HG03108 (cell line): ENCODE results near the gene FBXO34.

ENCODE experiments used
- ATAC-seq: cut with Tn5 transposase; IDR thresholded peaks from one replicate; pipeline ENCODE4 v1.9.1; 2021; ENCODE audit warnings: moderate library complexity; ENCODE audit not compliant: unreplicated experiment

Gene FBXO34, protein sequence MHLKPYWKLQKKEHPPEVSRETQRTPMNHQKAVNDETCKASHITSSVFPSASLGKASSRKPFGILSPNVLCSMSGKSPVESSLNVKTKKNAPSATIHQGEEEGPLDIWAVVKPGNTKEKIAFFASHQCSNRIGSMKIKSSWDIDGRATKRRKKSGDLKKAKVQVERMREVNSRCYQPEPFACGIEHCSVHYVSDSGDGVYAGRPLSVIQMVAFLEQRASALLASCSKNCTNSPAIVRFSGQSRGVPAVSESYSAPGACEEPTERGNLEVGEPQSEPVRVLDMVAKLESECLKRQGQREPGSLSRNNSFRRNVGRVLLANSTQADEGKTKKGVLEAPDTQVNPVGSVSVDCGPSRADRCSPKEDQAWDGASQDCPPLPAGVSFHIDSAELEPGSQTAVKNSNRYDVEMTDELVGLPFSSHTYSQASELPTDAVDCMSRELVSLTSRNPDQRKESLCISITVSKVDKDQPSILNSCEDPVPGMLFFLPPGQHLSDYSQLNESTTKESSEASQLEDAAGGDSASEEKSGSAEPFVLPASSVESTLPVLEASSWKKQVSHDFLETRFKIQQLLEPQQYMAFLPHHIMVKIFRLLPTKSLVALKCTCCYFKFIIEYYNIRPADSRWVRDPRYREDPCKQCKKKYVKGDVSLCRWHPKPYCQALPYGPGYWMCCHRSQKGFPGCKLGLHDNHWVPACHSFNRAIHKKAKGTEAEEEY

GRCh38 chr14:55270832-55271571, at the start of gene FBXO34:
Gene FBXO34 (plus strand): TSS chr14:55271421. CDS start chr14:55350391, 78,970 bp downstream.
- peak; percentile 75 for ATAC-seq

GRCh38 chr14:55221968-55222367, 49.3 kb upstream of the FBXO34 start:
- ATAC-seq = no peak

- ATAC-seq = no peak
These were observed 47.9 kb upstream of the FBXO34 start for GRCh38 chr14:55223364-55223763.

DNA sequence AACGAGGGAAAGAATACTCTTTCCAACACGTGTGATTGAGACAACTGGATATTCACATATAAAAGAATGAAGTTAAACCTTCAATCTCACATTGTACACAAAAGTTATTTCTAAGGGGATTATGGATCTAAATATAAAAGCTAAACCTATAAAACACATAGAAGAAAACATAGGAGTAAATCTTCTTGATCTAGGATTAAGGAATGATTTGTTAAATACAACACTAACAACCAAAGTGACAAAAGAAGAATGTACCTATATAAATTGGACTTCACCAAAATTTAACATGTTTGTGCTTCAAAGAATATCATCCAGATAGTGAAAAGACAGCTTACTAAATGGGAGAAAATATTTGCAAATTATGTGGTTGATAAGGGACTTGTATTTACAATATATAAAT, 43.0 kb upstream of the FBXO34 start:
- no peak for ATAC-seq

DNA sequence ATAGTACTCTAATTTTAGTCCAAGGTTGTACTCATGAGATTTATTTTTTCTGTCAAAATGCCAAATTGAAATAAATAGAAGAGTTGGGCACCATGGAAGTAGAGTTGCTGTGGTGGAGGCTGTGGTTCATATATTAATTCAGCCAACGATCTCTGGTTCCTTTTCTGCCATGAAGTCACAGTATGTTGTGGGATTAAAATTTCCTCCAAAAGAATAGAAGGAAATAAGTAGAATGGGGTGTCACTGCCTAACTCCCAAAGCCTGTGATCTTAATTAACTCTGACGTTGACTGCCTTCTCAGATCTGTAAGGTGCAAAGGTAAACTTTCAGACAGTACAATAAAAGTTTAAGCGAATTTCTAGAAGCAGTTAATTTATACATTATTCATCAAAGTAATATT, 37.6 kb upstream of the FBXO34 start:
- no peak for ATAC-seq

DNA sequence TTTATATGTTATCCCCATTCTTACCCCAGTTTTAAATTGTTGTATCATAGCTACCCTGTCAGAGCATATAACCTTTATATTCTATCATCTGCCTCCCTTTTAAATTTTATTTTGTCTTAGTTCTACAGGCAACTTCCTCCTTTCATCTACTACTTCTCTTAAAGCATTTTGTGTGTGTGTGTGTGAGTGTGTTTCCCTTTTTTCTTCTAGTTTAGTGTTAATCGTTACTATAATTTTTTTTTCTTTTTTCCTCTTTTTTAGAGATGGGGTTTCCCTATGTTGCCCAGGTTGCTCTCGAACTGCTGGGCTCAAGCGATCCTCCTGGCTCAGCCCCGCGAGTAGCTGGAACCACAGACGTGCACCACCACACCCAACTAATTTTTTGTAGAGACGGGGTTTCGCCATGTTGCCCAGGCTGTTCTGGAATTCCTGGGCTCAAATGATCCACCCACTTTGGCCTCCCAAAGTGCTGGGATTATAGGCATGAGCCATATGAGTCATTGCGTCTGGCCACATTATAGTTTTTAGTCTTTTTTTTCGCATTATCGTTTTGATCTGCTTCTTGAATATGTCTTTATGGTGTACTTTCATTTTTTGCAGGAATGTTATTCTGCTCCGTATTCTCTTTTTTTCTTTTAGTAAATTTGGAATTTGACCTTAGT, 33.1 kb upstream of the FBXO34 start:
- ATAC-seq = no peak

GRCh38 chr14:55239320-55239719, 31.9 kb upstream of the FBXO34 start:
- no peak for ATAC-seq

- no peak for ATAC-seq
These were observed 30.6 kb upstream of the FBXO34 start for GRCh38 chr14:55240526-55241178.

- ATAC-seq = no peak
These were observed 29.5 kb upstream of the FBXO34 start for GRCh38 chr14:55241673-55242072.

GRCh38 chr14:55243386-55243785, 27.8 kb upstream of the FBXO34 start:
- no peak for ATAC-seq

DNA sequence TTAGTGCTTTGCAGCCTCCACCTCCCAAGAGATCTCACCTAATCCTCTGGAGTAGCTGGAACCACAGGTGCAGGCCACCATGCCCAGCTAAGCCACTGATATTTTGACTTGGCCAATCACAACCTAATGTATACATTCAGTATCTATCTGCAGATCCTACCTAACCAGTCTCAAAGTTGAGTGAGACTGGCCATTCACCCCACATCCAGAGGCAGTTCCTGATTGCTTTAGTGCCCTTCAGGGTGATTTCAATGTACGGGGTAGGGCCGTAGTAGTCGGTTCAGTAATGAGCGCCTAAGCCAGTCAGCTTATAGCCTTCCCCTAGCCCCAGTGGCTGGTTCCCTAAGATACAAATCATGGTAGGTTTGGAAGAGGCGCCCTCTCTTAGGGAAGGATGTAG, 27.4 kb upstream of the FBXO34 start:
- no peak for ATAC-seq

GRCh38 chr14:55245657-55246268, 25.5 kb upstream of the FBXO34 start:
- ATAC-seq = no peak

- no peak for ATAC-seq
These were observed 22.8 kb upstream of the FBXO34 start for GRCh38 chr14:55248411-55248810.

DNA sequence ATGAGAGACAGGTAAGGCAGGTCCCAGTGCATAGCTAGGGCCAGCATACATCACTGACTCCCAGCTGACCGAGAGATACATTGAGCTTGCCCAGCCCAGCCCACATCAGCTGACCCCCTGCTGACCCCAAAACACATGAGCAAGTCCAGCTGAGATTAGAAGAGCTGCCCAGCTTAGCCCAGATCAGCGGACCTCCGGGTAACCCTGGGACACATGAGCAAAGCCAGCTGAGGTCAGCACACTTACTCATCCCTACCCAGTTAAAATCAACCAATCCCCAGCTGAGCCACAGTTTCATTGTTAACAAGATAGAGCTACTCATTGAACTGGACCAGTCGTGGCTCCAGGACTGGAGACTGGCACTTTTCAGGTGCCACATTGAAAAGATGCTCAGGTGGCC, 21.8 kb upstream of the FBXO34 start:
- no peak for ATAC-seq

- no peak for ATAC-seq
These were observed 17.9 kb upstream of the FBXO34 start for GRCh38 chr14:55253276-55253675.

- no peak for ATAC-seq
These were observed 16.6 kb upstream of the FBXO34 start for GRCh38 chr14:55254581-55254980.

- ATAC-seq = no peak
These were observed 15.2 kb upstream of the FBXO34 start for GRCh38 chr14:55255979-55256378.

- no peak for ATAC-seq
These were observed 14.6 kb upstream of the FBXO34 start for GRCh38 chr14:55256586-55256985.

DNA sequence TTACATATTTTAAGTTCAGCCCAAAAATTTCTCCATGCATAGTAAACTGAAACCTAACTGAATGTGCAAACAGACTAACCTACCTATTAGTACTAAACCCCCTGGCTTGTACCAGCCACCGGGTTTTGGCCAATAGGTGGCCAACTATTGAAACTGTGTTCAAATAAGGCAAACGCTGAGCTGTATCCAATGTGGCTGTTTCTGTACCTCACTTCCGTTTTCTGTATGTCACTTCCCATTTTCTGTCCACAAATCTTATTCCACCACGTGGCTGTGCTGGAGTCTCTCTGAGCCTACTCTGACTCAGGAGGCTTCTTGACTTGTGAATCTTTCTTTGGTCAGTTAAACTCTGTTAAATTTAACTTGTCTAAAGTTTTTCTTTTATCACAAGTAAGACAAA, 6.0 kb upstream of the FBXO34 start:
- no peak for ATAC-seq

DNA sequence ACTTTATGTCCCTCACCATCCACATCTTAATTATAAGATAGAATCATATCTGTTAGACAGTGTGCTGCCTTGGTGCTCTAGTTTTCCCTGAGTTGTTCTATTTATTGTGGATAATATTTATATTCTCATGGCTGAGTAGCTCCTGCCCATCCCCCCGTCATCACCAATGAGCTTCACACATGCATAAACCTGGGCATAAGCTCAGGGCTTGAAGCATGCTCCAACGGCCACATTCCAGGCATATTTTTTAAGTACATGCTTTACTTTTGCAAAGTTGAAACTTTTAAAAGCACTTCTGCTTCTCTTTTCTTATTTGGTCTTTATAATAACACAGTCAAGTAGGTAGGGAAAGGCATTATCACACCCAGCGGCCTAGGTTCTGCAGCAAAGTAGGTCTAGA, 3.4 kb upstream of the FBXO34 start:
- ATAC-seq = no peak
